ENCODE data around the gene ESF1.

Gene ESF1

GRCh38 chr20:13708234-13708633 lies 76.5 kb downstream of the ESF1 start (continued):
- TF ChIP-seq WT1 (tag by site-specific recombination; IDR thresholded peaks at IDR 0.05) (no peak), ZNF221 (tag by site-specific recombination; IDR thresholded peaks at IDR 0.05; ENCODE audit: borderline replicate concordance) (no peak), SCRT1 (tag by site-specific recombination; IDR thresholded peaks at IDR 0.05; ENCODE audit: borderline replicate concordance) (no peak), ZNF157 (tag by site-specific recombination; IDR thresholded peaks at IDR 0.05) (no peak), ZNF202 (tag by site-specific recombination; IDR thresholded peaks at IDR 0.05; ENCODE audit: borderline replicate concordance) (no peak)

GRCh38 chr20:13703265-13703664 lies 81.5 kb downstream of the ESF1 start:
- Histone ChIP-seq H3K4me1 (ENCODE audit: control insufficient read depth, insufficient read depth, low read length) (no peaks in the 10 kb centered on the region), H3K9me3 (ENCODE audit: control insufficient read depth, insufficient read depth, low read depth, low read length) (no peaks in the 10 kb centered on the region), H3K36me3 (ENCODE audit: control insufficient read depth in 2 of 2, insufficient read depth in 1 of 2, low read length in 2 of 2) (no peaks in the 10 kb centered on the region), H3K4me3 (ENCODE audit: low read depth, low read length) (no peak overlapping the region), H3K27ac (ENCODE audit: extremely low read depth, low read depth, low read length) (no peak overlapping the region)
- ChIA-PET POLR2A (no interaction called here), CTCF (no interaction called here)
- no peak for TF ChIP-seq GLI2 (tag by site-specific recombination; IDR thresholded peaks at IDR 0.05; ENCODE audit: borderline replicate concordance, low read depth)
- no peak for TF ChIP-seq ZNF19 (tag by site-specific recombination; IDR thresholded peaks at IDR 0.05; ENCODE audit: low read depth)
- TF ChIP-seq TRIM28 (IDR thresholded peaks at IDR 0.05; ENCODE audit: borderline replicate concordance, low read length): no peak
- TF ChIP-seq ZNF776 (tag by site-specific recombination; IDR thresholded peaks at IDR 0.05; ENCODE audit: borderline replicate concordance): no peak
- no peak for TF ChIP-seq ZFP41 (tag by site-specific recombination; IDR thresholded peaks at IDR 0.05; ENCODE audit: borderline replicate concordance)
- no peak for TF ChIP-seq ZNF146 (tag by site-specific recombination; IDR thresholded peaks at IDR 0.05)
- TF ChIP-seq ZNF114 (tag by site-specific recombination; IDR thresholded peaks at IDR 0.05): no peak
- TF ChIP-seq KLF7 (tag by site-specific recombination; IDR thresholded peaks at IDR 0.05; ENCODE audit: borderline replicate concordance): no peak
- no peak for TF ChIP-seq PATZ1 (tag by site-specific recombination; IDR thresholded peaks at IDR 0.05)
- no peak for TF ChIP-seq ZNF248 (tag by site-specific recombination; IDR thresholded peaks at IDR 0.05)
- TF ChIP-seq PRDM2 (tag by site-specific recombination; IDR thresholded peaks at IDR 0.05; ENCODE audit: borderline replicate concordance): no peak
- no peak for TF ChIP-seq ZNF121 (tag by site-specific recombination; IDR thresholded peaks at IDR 0.05)
- no peak for TF ChIP-seq ZNF558 (tag by site-specific recombination; IDR thresholded peaks at IDR 0.05)
- TF ChIP-seq KLF17 (tag by site-specific recombination; IDR thresholded peaks at IDR 0.05): no peak
